Erythroblast (primary cell): ENCODE measurements around the gene KCNH3.

ENCODE experiments used
- GATA1 ChIP-seq: IDR thresholded peaks from 2 replicates; pipeline ENCODE4 v1.6.1; 2011; ENCODE audit warnings: low read depth, mild to moderate bottlenecking, control low read depth, low read length, moderate library complexity
- POLR2A ChIP-seq: IDR thresholded peaks from 2 replicates; pipeline ENCODE4 v1.6.1; 2011; ENCODE audit warnings: mild to moderate bottlenecking, low read length

DNA sequence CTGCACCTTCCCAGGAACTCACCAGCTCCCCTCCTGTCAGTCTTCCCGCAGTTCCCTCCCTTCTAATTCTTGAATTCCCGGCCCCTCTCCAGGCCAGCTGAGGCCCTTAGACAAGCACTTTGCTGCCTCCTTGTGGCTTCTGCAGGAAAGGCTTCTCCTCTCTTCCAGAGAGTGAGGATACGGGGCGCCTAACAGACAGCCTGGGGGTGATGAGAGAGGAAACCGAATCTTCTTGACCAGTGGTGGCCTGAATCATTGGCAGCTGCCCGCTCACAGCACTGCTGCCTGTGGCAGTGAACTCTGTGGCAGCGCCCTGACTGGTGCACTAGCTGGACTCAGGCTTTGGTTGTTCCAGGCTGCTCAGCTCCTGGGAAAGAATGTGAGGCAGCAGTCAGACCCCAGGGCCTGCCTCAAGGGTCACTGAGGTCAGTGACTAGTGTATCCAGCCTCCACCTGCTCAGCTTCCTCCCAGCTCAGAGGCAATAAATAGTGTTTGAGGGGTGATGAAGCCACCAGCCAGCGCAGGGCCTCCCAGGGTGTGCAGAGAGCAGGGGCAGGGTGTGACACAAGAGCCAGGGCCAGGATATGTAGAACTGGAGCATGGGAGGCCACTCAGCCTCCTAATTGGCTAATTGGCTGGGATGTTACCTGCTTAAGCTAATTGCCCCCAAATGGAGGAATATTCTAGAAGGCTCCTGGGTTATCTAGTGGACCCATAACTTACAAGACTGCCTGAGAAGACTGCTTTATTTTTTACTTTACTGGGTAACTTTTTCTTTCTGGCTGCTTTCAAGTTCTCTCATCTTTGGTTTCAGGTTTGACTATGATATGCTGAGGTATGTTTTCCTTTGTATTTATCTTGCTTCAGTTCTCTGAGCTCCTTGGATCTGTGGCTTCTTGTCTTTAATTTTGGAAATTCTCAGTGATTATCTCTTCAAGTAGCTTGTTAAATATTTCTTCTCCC, 42.0 kb downstream of the KCNH3 start:
- TF ChIP-seq POLR2A (no peak), GATA1 (no peak)
